Activated B cell treated with CpG ODN at 0.5 μM for 24 hours (primary cell): ENCODE results near the gene PLEKHG1. TPM values are rescaled to one million over a fixed set of nuclear protein-coding genes. Genes with fewer than 3 reads are reported as not detected.
A peak's percentile ranks its signal among the peaks of the same experiment; 100 is the strongest.

Experiments
- ATAC-seq: fragments of 200-7000 bp; cut with Tn5 transposase; one replicate; pipeline ENCODE4 v1.10.0; 2021; ENCODE audit warnings: low read depth, mild to moderate bottlenecking, moderate library complexity
- CTCF ChIA-PET: fragments of 350-600 bp; sonication (Branson Sonifier 250); formaldehyde crosslinking; loops from one replicate; lab custom pipeline; 2021; ENCODE audit warnings: antibody characterized with exemption; lab: Charles Lee
- POLR2A ChIA-PET: fragments of 350-600 bp; sonication (Branson Sonifier 250); formaldehyde crosslinking; loops from one replicate; lab custom pipeline; 2021; ENCODE audit warnings: antibody characterized with exemption; lab: Charles Lee
- DNase-seq: peaks from one replicate; pipeline ENCODE4 v3.0.0; 2022
- H3K27ac Mint-ChIP-seq: one replicate; pipeline ENCODE4 v1.8.0; 2020; ENCODE audit warnings: mixed read lengths
- H3K27me3 Mint-ChIP-seq: one replicate; pipeline ENCODE4 v1.8.0; 2021; ENCODE audit warnings: mixed read lengths
- H3K36me3 Mint-ChIP-seq: one replicate; pipeline ENCODE4 v1.8.0; 2021; ENCODE audit warnings: low read depth, mixed read lengths
- H3K4me1 Mint-ChIP-seq: one replicate; pipeline ENCODE4 v1.8.0; 2021; ENCODE audit warnings: mixed read lengths
- H3K4me3 Mint-ChIP-seq: one replicate; pipeline ENCODE4 v1.8.0; 2020; ENCODE audit warnings: mild to moderate bottlenecking, mixed read lengths
- H3K9me3 Mint-ChIP-seq: one replicate; pipeline ENCODE4 v1.8.0; 2020; ENCODE audit warnings: mixed read lengths
- CTCF ChIP-seq: fragments of 200-600 bp; IDR thresholded peaks from one replicate; pipeline ENCODE4 v1.8.0; 2022; ENCODE audit warnings: antibody characterized with exemption, mild to moderate bottlenecking
- intact Hi-C: fragments of 100-400 bp; cut with micrococcal nuclease; formaldehyde crosslinking; loops from one replicate; pipeline ENCODE4 v1.15.1; 2024
- total RNA-seq: library from RNA; stranded (reverse); gene quantifications from 2 replicates; pipeline ENCODE4 v1.2.3, GENCODE V29; 2022

PLEKHG1 gene
- total RNA-seq, 1 donor from 2014 or later, result 219 TPM

GRCh38 chr6:150622476-150622875, 22.8 kb downstream of the PLEKHG1 start:
- Mint-ChIP-seq H3K4me1 (peaks cover 96% of the 10 kb centered on the region), H3K36me3 (peaks cover 34% of the 10 kb centered on the region), H3K4me3 (peak overlapping the region; percentile 19), H3K9me3 (no peaks in the 10 kb centered on the region), H3K27ac (peak overlapping the region; percentile 94), H3K27me3 (no peaks in the 10 kb centered on the region)
- DNase-seq (no peak), ATAC-seq (no peak)
- ChIA-PET POLR2A (interaction anchor here (0.6 to 10.9 kb wide), 17 partner anchors 8 to 304 kb away, joined by 3 to 445 read pairs (median 5); partner anchors contain the start of gene PLEKHG1), CTCF (interaction anchor here (0.7 to 3.4 kb wide), 5 partner anchors 10 to 204 kb away, joined by 3 to 22 read pairs (median 5); partner anchors contain the start of gene PLEKHG1)
- intact Hi-C loops, result loop anchor here (1.0 to 5.0 kb wide), 5 partner anchors 8 to 685 kb away; no protein-coding TSS in a partner anchor
- no peak for TF ChIP-seq CTCF

- Mint-ChIP-seq H3K9me3 (no peaks in the 10 kb centered on the region), H3K27ac (peak overlapping the region; percentile 94), H3K27me3 (no peaks in the 10 kb centered on the region), H3K4me1 (peaks cover 97% of the 10 kb centered on the region), H3K4me3 (peak overlapping the region; percentile 19), H3K36me3 (peaks cover 30% of the 10 kb centered on the region)
- ChIA-PET CTCF (interaction anchor here (1.0 to 3.4 kb wide), 4 partner anchors 9 to 205 kb away, joined by 3 to 22 read pairs (median 12); partner anchors contain the start of gene PLEKHG1), POLR2A (interaction anchor here (0.6 to 10.9 kb wide), 21 partner anchors 9 to 557 kb away, joined by 3 to 445 read pairs (median 5); partner anchors contain the start of gene PLEKHG1)
- peak; percentile 87 for ATAC-seq
- no peak for TF ChIP-seq CTCF
- DNase-seq, result peak; percentile 40
- intact Hi-C loops, result loop anchor here (1.0 to 5.0 kb wide), 11 partner anchors 8 to 686 kb away; no protein-coding TSS in a partner anchor
Observed at GRCh38 chr6:150622941-150623874, 23.5 kb downstream of the PLEKHG1 start.

GRCh38 chr6:150624191-150624590, 24.5 kb downstream of the PLEKHG1 start:
- Mint-ChIP-seq H3K4me1 (peaks cover 98% of the 10 kb centered on the region), H3K4me3 (peak overlapping the region; percentile 8), H3K9me3 (no peaks in the 10 kb centered on the region), H3K27me3 (no peaks in the 10 kb centered on the region), H3K36me3 (peaks cover 32% of the 10 kb centered on the region), H3K27ac (peak overlapping the region; percentile 94)
- ChIA-PET CTCF (interaction anchor here (3.4 kb wide), 1 partner anchor 25 kb away, joined by 19 read pairs; the partner anchor contains the start of gene PLEKHG1), POLR2A (interaction anchor here (1.9 to 10.9 kb wide), 4 partner anchors 13 to 206 kb away, joined by 10 to 445 read pairs (median 98); partner anchors contain the start of gene PLEKHG1)
- intact Hi-C loops, result loop anchor here (5.0 kb wide), 2 partner anchors 118 to 687 kb away; no protein-coding TSS in a partner anchor
- ATAC-seq (no peak), DNase-seq (no peak)
- no peak for TF ChIP-seq CTCF

- H3K27me3 Mint-ChIP-seq, result no peaks in the 10 kb centered on the region
- no peak for DNase-seq
- ATAC-seq, result no peak
- intact Hi-C loops, result no loop called here
- H3K9me3 Mint-ChIP-seq, result no peaks in the 10 kb centered on the region
- no peak for TF ChIP-seq CTCF
- no peak overlapping the region for H3K4me3 Mint-ChIP-seq
- peak overlapping the region; percentile 94 for H3K27ac Mint-ChIP-seq
- H3K36me3 Mint-ChIP-seq, result peaks cover 24% of the 10 kb centered on the region
- H3K4me1 Mint-ChIP-seq, result peaks cover 93% of the 10 kb centered on the region
- ChIA-PET CTCF (interaction anchor here (1.5 kb wide), 1 partner anchor 22 kb away, joined by 4 read pairs; no protein-coding TSS in a partner anchor), POLR2A (interaction anchor here (2.1 kb wide), 1 partner anchor 26 kb away, joined by 12 read pairs; the partner anchor contains the start of gene PLEKHG1)
Observed at GRCh38 chr6:150625927-150626326, 26.2 kb downstream of the PLEKHG1 start.
